Measurements from ENCODE around the gene PBX3.
"Not testable (repeated sequence)": the region's sequence is repeated elsewhere in the genome, so short reads cannot be mapped to it uniquely, and the experiment has no call there.

The PBX3 gene

DNA sequence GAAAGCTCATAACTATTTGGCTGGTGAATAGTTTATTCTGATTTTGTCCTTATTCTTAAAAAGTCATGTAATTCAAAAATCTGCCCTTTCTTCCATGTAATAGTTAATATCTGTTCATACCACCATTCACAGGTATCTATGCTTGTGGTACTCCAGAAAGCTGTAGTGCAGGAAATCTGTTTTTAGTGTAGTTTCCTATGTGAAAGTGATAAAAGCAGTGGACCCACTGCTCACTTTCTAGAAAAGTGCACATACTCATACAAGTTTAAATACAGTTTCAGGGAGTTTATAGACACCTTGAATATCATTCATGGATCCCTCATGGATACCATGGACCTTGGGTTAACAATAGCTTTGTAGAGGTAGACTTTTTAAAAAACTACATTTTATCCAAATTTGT, 20.2 kb downstream of the PBX3 start:
- H3K4me3 ChIP-seq (ENCODE audit: control insufficient read depth, low read depth, low read length): no peak overlapping the region
- TF ChIP-seq, protein P1, sequence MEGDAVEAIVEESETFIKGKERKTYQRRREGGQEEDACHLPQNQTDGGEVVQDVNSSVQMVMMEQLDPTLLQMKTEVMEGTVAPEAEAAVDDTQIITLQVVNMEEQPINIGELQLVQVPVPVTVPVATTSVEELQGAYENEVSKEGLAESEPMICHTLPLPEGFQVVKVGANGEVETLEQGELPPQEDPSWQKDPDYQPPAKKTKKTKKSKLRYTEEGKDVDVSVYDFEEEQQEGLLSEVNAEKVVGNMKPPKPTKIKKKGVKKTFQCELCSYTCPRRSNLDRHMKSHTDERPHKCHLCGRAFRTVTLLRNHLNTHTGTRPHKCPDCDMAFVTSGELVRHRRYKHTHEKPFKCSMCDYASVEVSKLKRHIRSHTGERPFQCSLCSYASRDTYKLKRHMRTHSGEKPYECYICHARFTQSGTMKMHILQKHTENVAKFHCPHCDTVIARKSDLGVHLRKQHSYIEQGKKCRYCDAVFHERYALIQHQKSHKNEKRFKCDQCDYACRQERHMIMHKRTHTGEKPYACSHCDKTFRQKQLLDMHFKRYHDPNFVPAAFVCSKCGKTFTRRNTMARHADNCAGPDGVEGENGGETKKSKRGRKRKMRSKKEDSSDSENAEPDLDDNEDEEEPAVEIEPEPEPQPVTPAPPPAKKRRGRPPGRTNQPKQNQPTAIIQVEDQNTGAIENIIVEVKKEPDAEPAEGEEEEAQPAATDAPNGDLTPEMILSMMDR (IDR thresholded peaks at IDR 0.05; ENCODE audit: control insufficient read depth, insufficient read depth, low read depth, low read length, missing control alignments): no peak
- no peak for DNase-seq (ENCODE audit: low read depth)

DNA sequence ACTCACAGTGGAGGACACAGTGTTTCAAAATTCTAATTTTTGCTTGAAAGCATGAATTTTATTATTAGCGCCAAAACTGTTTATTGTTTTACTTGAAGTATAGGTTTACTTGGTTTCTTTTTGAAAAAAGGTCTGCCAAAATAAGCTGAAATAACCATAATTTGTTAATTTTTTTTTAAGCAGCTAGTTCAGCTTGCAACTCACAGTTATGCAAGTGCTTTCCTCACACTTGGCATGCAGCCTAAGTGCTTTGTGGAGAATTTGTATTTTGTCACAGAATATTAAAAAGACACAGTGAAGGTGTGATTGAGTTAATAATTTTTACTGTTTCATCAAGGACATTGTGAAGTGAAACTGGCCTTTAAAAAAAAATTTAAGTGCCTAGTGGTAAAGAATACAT, 21.6 kb downstream of the PBX3 start:
- DNase-seq (ENCODE audit: low read depth): no peak
- H3K4me3 ChIP-seq (ENCODE audit: control insufficient read depth, low read depth, low read length): no peak overlapping the region
- TF ChIP-seq, protein P1 (IDR thresholded peaks at IDR 0.05; ENCODE audit: control insufficient read depth, insufficient read depth, low read depth, low read length, missing control alignments): no peak

DNA sequence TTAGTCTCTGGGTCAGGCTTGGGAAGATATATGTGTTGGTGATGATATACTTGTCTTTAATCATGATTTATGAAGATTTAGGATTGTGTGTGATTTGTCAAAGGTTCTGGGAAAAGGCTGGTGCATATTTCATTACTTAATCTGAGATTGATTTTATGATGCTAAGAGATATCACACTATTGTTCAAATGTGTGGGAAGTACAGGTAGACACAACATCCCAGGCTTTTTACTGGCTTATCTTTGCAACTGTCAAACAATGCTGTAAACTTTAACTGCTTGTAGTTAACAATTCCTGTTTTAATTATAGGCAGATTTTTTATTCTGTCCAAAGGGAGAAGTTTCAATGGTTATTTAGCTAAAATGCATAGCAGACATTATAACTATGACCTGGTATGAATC, 23.9 kb downstream of the PBX3 start:
- TF ChIP-seq, protein P1 (IDR thresholded peaks at IDR 0.05; ENCODE audit: control insufficient read depth, insufficient read depth, low read depth, low read length, missing control alignments): no peak
- H3K4me3 ChIP-seq (ENCODE audit: control insufficient read depth, low read depth, low read length): no peak overlapping the region
- no peak for DNase-seq (ENCODE audit: low read depth)

DNA sequence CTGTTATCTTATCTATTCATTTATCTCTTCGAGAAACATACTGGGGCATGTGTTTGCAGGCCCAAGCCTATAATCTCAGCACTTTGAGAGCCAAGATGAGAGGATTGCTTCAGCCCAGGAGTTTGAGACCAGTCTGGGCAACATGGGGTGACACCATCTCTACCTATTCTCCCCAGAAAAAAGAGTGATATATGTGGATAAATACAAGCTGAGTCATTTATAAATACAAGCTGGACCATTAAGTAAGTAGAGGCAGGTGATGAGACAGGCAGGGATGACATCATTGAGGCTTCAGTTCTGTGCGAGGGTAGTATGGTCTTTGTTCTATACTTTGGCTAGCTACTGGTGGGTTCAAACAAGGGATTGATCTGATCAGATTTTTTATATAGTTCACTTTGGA, 25.6 kb downstream of the PBX3 start:
- no peak overlapping the region for H3K4me3 ChIP-seq (ENCODE audit: control insufficient read depth, low read depth, low read length)
- TF ChIP-seq, protein P1 (IDR thresholded peaks at IDR 0.05; ENCODE audit: control insufficient read depth, insufficient read depth, low read depth, low read length, missing control alignments): no peak
- DNase-seq (ENCODE audit: low read depth): no peak

DNA sequence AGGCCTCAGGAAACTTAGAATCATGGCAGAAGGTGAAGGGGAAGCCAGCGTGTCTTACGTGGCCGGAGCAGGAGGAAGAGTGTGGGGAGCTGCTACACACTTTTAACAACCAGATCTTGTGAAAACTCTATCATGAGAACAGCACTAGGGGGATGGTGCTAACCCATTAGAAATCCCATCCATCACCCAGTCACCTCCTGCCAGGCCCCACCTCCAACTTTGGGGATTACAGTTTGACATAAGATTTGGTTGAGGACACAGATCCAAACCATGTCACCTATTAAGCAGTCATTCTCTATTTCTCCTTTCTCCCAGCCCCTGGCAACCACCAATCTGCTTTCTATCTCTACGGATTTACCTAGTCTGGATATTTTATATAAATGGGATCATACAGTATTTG, 26.9 kb downstream of the PBX3 start:
- DNase-seq (ENCODE audit: low read depth): no peak
- TF ChIP-seq, protein P1 (IDR thresholded peaks at IDR 0.05; ENCODE audit: control insufficient read depth, insufficient read depth, low read depth, low read length, missing control alignments): no peak
- no peak overlapping the region for H3K4me3 ChIP-seq (ENCODE audit: control insufficient read depth, low read depth, low read length)

DNA sequence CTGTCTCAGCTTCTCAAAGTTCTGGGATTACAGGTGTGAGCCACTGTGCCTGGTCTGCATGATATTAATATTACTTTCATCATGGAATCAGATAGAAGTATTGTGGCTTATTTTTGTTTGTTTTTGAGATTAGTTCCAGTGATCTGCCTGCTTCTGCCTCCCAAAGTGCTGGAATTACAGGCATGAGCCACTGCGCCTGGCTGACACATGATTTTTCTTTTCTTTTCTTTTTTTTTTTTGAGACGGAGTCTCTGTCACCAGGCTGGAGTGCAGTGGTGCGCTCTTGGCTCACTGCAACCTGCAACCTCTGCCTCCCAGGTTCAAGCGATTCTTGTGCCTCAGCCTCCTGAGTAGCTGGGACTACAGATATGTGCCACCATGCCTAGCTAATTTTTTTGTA, 29.6 kb downstream of the PBX3 start:
- H3K4me3 ChIP-seq (ENCODE audit: control insufficient read depth, low read depth, low read length): not testable (repeated sequence)

DNA sequence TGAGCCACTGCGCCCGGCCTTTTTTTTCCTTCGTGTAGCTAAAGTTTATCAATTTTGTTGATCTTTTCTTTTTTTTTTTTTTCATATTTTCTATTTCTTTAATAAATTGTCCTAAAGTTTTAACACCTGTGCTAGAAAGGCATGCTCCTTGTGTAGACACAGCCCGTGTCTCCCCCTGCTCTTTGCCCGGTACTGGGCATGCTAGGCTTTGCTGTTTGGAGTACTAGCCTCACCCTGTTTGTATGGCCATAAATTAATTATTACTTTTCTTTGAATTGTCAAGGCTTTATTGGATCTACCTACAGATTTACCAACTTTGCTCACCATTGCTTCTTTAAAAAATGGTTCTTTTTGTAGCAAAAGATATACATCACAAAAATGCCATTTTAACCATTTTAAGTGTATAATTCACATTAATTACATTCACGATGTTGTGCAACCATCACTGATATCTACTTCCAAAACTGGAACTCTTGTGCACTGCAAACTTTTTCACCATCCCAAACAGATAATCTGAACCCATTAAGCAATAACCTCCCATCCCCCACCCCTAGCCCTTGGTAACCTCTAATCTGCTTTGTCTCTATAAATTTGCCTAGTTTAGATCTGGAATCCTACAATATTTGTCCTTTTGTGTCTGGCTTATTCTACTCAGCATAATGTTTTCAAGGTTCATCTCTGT, 31.5 kb downstream of the PBX3 start:
- H3K4me3 ChIP-seq (ENCODE audit: control insufficient read depth, low read depth, low read length); DNase-seq (ENCODE audit: low read depth): not testable (repeated sequence)

More for the DNA sequence above, 29.6 kb downstream of the PBX3 start:
- DNase-seq (ENCODE audit: low read depth): not testable (repeated sequence)

DNA sequence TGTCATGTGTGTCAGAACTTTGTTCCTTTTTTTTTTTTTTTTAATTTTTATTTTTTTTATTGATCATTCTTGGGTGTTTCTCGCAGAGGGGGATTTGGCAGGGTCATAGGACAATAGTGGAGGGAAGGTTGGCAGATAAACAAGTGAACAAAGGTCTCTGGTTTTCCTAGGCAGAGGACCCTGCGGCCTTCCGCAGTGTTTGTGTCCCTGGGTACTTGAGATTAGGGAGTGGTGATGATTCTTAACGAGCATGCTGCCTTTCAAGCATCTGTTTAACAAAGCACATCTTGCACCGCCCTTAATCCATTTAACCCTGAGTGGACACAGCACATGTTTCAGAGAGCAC, 32.0 kb downstream of the PBX3 start:
- not testable (repeated sequence) for H3K4me3 ChIP-seq (ENCODE audit: control insufficient read depth, low read depth, low read length); DNase-seq (ENCODE audit: low read depth)
